ENCODE results near the gene PCDHGC4.

The PCDHGC4 gene

DNA sequence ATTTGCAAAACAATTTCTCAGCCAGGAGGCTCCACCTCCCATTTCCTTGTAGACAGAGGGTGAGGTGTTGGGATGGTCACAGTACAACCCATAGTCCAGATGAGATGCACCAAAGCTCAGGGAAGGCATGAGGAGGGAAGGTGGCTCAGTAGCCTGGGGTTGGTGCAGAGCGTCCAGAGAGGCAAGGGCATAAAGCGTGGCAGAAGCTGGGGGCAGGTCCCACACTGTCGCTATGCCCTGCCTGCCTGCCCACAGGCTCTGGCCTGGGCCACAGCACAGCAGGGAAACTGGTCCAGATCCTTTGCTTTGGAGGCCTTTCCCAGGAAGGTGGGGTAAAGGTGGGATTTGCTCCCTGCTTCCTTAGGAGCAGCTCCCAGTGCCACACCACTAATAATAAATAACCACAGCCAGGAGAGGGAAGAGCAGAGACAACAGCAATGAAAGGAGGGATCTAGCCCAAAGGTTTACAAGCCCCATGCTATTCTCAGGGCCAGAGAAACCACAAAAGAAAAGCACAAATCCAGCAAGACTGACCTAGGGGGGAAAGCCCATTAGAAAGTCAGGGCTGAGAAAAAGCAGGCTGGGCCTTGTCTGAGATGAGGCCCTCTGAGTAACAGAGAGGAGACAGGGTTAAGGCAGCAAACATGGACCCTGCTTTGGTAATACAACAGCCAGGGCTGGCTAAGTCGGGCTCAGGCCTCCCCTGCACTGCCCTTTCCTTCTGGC lies 31.3 kb downstream of the PCDHGC4 start:
- in situ Hi-C loops (cut with HindIII; ENCODE audit: low sequenced_read_pairs), result no loop called here
- DNase-seq (ENCODE audit: low read depth, low spot score), result no peak
- H3K4me3 ChIP-seq (ENCODE audit: low read depth, low read length), result no peak overlapping the region
- TF ChIP-seq, protein P1, sequence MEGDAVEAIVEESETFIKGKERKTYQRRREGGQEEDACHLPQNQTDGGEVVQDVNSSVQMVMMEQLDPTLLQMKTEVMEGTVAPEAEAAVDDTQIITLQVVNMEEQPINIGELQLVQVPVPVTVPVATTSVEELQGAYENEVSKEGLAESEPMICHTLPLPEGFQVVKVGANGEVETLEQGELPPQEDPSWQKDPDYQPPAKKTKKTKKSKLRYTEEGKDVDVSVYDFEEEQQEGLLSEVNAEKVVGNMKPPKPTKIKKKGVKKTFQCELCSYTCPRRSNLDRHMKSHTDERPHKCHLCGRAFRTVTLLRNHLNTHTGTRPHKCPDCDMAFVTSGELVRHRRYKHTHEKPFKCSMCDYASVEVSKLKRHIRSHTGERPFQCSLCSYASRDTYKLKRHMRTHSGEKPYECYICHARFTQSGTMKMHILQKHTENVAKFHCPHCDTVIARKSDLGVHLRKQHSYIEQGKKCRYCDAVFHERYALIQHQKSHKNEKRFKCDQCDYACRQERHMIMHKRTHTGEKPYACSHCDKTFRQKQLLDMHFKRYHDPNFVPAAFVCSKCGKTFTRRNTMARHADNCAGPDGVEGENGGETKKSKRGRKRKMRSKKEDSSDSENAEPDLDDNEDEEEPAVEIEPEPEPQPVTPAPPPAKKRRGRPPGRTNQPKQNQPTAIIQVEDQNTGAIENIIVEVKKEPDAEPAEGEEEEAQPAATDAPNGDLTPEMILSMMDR (IDR thresholded peaks at IDR 0.05; ENCODE audit: low read depth, low read length), result no peak

DNA sequence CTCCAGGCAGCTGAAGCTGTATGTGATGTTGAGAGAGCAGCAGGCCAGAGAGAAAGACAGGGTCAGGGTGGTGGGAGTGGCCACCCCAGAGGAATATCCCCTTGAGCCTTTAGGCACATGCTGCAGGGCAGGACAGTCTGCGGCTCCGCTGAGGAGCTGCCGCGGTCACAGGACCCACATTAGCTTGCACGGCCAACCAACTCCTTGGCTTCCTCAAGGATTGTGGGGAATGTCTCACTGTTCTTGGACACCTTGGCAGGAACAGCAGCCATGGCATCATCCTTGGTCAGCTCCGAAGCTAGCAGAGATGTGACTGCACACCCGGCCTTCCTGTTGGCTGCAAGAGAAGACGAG lies 31.8 kb downstream of the PCDHGC4 start:
- no peak overlapping the region for H3K4me3 ChIP-seq (ENCODE audit: low read depth, low read length)
- no peak for DNase-seq (ENCODE audit: low read depth, low spot score)
- in situ Hi-C loops (cut with HindIII; ENCODE audit: low sequenced_read_pairs), result no loop called here
- TF ChIP-seq, protein P1 (IDR thresholded peaks at IDR 0.05; ENCODE audit: low read depth, low read length), result no peak

DNA sequence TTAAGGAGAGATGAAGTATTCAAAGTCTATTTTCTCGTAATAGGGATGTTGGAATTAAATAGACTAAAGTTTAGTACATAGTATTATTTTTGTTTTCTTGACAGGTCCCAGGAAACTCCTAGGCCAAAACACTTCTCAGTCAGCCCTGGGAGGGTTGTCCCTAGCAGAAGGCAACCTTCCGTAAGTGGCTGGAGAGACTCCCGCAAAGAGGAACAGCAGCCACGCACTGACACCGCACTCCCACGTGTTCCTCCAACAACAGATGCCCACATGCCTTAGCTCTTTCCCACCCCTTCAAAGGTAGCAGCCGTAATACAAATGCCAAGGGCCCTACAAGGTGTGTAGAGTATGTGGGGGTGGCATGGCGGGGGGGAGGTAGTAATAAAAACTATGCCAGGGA lies 32.5 kb downstream of the PCDHGC4 start:
- H3K4me3 ChIP-seq (ENCODE audit: low read depth, low read length), result no peak overlapping the region
- in situ Hi-C loops (cut with HindIII; ENCODE audit: low sequenced_read_pairs), result no loop called here
- DNase-seq (ENCODE audit: low read depth, low spot score), result no peak
- TF ChIP-seq, protein P1 (IDR thresholded peaks at IDR 0.05; ENCODE audit: low read depth, low read length), result no peak

DNA sequence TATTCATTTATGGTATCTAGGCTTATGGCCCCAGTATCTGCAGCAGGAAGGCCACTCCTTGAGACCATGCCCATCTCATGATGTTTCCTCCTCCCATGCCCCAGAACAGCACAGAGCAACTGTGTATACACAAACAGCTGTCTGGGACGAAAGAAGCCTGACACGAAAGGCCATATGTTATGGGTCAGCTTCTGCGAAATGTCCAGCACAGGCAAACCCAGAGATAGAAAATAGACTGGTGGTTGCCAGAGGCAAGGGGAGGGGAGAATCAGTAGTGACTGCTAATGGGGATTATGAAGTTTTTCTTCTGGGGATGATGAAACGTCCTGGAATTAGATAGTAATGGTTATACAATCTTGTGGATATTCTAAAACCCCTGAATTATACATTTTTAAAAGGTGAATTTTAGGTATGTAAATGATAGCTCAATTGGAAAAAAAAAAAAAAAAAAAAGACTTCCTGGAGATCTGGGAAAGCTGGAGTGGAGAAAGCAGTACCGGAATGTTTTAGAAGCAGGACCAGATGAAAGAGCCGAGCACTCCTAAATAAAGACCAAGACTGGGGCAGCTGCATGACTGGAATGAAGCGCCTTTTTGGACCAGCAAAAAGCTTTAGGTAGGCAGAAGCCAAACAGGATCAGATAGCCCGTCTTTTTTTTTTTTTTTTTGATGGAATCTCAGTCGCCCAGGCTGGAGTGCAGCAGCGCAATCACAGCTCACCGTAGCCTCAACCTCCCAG lies 33.2 kb downstream of the PCDHGC4 start:
- DNase-seq (ENCODE audit: low read depth, low spot score), result no peak
- no peak overlapping the region for H3K4me3 ChIP-seq (ENCODE audit: low read depth, low read length)
- in situ Hi-C loops (cut with HindIII; ENCODE audit: low sequenced_read_pairs), result no loop called here
- TF ChIP-seq, protein P1 (IDR thresholded peaks at IDR 0.05; ENCODE audit: low read depth, low read length), result no peak

DNA sequence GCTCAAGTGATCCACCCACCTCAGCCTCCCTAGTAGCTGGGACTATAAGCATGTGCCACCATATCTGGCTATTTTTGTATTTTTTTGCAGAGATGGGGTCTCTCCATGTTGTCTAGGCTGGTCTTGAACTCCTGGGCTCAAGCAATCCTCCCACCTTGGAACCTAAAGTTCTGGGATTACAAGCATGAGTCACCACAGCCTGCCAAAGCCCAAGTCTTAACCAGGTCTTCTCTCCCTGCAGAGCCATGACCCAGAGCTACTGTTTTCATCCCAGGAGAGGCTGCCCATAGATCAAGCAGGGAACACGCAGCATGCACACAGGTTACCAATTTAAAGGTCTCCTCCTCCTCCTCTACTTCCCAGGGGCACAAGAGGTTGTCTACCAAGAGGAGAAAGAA lies 33.8 kb downstream of the PCDHGC4 start:
- H3K4me3 ChIP-seq (ENCODE audit: low read depth, low read length), result no peak overlapping the region
- no peak for DNase-seq (ENCODE audit: low read depth, low spot score)
- in situ Hi-C loops (cut with HindIII; ENCODE audit: low sequenced_read_pairs), result no loop called here
- TF ChIP-seq, protein P1 (IDR thresholded peaks at IDR 0.05; ENCODE audit: low read depth, low read length), result no peak

DNA sequence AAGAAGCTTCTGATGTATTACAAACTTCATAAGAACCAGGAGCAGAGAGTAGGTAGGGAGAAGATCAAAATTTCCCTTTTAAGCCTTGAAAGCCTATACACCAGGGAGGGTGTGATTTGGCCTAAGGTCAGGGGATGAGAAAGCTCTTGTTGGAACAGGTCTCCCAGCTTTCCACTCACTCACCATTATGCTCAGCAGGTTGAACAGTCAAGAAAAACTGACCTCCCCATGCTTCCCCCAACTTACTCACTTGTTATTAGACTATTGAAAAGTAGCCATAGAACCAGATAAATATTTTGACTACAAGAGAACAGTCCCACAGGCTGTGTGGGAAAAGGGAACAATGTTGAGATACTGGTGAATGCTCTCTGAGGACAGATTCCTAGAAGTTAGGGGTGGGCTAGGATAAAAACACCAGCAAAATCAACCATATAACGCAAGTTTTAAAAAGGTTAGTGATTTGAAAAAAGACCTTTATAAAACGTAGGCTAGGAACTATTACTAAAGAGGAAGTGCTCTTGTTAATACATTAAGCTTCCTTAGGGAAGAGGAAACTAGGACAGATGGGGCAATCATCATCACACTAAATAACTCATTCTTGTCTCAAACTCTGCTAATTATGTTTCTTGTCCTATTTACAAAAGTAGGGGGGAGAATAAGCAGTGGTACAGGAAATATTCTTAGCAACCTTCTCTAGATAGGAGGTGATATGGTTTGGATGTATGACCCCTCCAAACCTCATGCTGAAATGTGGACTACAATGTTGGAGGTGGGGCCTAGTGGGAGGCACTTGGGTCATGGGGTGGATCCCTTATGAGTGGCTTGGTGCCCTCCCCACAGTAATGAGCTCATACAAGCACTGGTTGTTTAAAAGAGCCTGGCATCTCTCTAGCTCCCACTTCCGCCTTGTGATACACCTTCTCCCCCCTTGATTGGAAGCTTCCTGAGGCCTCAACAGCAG lies 35.1 kb downstream of the PCDHGC4 start:
- DNase-seq (ENCODE audit: low read depth, low spot score), result peak; percentile 53
- no peak overlapping the region for H3K4me3 ChIP-seq (ENCODE audit: low read depth, low read length)
- in situ Hi-C loops (cut with HindIII; ENCODE audit: low sequenced_read_pairs), result no loop called here
- TF ChIP-seq, protein P1 (IDR thresholded peaks at IDR 0.05; ENCODE audit: low read depth, low read length), result no peak

Data from astrocyte of the spinal cord (primary cell).